ENCODE results near the gene FREM1. TPM values are rescaled to one million over a fixed set of nuclear protein-coding genes. Genes with fewer than 3 reads are reported as not detected.

FREM1 gene
- total RNA-seq, 1 donor from 2014 or later: 0.85 TPM

DNA sequence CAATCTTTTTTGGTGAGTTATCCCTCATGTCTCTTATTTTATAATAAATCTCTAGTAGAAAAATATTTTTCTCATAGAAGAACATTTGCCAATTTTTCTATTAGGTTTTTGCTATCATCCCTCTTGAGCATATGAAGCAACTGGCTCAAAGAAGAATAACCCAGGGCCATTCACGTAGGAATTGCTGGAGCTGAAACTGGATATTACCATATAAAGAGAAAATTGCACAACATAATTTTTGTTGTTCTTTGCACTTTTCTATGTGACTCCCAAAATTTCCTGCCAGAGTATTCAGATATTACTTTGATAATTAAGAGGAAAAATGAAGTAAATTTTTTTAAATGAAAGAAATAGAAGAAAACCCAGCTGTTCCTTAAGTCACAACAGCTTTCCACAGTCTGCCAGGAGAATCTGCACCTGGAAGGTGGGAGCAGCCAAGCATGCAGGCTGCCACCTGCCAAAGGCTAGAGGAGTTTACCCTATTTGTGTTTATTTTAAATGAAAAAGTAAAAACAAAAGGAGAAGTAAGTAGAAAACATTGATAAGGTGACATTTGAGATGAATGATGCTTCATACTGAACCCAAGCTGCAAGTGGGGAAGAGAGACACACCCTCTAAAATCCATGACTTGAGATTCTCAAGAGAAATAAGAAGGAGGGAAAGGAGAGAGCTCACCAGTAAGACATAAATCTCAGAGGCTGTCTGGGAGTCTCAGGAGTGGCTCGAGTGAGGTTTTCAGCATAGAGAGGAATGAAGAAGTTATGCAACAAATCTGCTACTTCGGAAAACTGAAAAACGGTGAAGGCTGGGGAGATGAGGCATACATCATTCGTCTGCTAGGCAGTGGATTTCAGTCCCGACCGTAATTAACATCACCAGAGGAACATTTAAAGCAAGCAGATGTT, 31.5 kb upstream of the FREM1 start:
- no peak overlapping the region for H3K27ac ChIP-seq
- intact Hi-C loops (cut with DNase I): no loop called here
- no peak for DNase-seq (ENCODE audit: low spot score in 2 of 2)
- no peaks in the 10 kb centered on the region for H3K36me3 ChIP-seq
- TF ChIP-seq, protein P1, sequence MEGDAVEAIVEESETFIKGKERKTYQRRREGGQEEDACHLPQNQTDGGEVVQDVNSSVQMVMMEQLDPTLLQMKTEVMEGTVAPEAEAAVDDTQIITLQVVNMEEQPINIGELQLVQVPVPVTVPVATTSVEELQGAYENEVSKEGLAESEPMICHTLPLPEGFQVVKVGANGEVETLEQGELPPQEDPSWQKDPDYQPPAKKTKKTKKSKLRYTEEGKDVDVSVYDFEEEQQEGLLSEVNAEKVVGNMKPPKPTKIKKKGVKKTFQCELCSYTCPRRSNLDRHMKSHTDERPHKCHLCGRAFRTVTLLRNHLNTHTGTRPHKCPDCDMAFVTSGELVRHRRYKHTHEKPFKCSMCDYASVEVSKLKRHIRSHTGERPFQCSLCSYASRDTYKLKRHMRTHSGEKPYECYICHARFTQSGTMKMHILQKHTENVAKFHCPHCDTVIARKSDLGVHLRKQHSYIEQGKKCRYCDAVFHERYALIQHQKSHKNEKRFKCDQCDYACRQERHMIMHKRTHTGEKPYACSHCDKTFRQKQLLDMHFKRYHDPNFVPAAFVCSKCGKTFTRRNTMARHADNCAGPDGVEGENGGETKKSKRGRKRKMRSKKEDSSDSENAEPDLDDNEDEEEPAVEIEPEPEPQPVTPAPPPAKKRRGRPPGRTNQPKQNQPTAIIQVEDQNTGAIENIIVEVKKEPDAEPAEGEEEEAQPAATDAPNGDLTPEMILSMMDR (IDR thresholded peaks at IDR 0.05): no peak
- H3K4me3 ChIP-seq: no peak overlapping the region
- no peaks in the 10 kb centered on the region for H3K4me1 ChIP-seq
- no peaks in the 10 kb centered on the region for H3K9me3 ChIP-seq
- no peaks in the 10 kb centered on the region for H3K27me3 ChIP-seq

DNA sequence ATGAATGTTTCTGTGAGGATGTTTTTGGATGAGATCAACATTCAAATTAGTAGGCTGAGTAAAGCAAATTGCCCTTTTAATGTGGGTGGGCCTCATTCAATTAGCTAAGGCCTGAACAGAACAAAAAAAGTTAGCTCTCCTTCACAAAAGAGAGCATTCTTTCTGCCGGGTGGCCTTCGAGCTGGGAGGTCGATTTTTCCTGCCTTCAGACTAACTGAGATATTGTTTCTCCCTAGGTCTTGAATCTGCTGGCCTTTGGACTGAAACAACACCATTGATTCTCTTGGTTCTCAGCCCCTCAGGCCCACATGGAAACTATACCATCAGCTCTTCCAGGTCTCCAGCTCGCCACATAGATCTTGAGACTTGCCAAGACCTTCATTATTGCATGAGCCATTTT, 29.1 kb upstream of the FREM1 start:
- no peak overlapping the region for H3K4me3 ChIP-seq
- intact Hi-C loops (cut with DNase I): no loop called here
- DNase-seq (ENCODE audit: low spot score in 2 of 2): no peak
- TF ChIP-seq, protein P1 (IDR thresholded peaks at IDR 0.05): no peak
- H3K4me1 ChIP-seq: no peaks in the 10 kb centered on the region
- no peak overlapping the region for H3K27ac ChIP-seq
- no peaks in the 10 kb centered on the region for H3K9me3 ChIP-seq
- H3K27me3 ChIP-seq: no peaks in the 10 kb centered on the region
- no peaks in the 10 kb centered on the region for H3K36me3 ChIP-seq

DNA sequence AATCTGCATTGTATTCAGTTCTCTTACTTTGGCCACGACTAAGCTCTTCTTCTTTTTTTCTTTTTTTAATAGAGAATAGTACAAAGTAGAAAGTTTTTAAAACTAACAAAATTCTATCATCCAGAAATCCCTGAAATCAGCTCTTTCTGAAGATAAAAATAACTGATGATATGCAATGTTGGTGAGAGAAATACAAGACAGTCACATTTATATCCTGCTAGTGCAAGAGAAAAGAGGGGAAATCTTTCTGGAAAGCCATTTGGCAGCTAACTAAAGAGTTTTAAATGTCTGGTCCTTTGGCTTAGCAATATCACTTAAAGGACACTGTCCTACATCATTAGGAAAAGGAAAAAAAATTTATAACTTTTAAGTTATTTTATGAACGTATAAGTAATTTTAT, 27.0 kb upstream of the FREM1 start:
- no peak overlapping the region for H3K27ac ChIP-seq
- intact Hi-C loops (cut with DNase I): no loop called here

DNA sequence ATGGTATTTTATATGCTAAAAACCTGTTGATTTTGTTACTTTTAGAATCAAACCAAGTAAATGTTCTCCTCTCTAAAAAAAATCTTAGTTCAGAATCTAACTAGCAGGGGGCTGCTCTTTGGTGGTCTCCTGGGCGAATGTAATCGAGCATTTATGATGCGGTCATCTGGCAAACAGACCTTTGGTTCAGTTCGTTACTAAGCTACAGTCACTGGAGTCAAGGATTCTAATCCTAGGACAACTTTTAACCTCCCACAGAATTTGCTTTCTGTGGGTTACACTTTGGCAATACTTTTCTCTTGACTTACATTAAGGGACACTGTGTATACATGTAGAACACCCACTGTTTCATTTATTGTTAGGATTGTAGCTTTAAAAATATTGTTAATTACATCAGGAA, 26.3 kb upstream of the FREM1 start:
- TF ChIP-seq, protein P1 (IDR thresholded peaks at IDR 0.05): no peak
- DNase-seq (ENCODE audit: low spot score in 2 of 2): no peak
- Histone ChIP-seq H3K27me3 (no peaks in the 10 kb centered on the region), H3K4me3 (no peak overlapping the region), H3K9me3 (no peaks in the 10 kb centered on the region), H3K36me3 (no peaks in the 10 kb centered on the region), H3K27ac (no peak overlapping the region), H3K4me1 (no peaks in the 10 kb centered on the region)
- intact Hi-C loops (cut with DNase I): no loop called here

More for the DNA sequence above, 27.0 kb upstream of the FREM1 start:
- H3K27me3 ChIP-seq: no peaks in the 10 kb centered on the region
- no peak for DNase-seq (ENCODE audit: low spot score in 2 of 2)
- TF ChIP-seq, protein P1 (IDR thresholded peaks at IDR 0.05): no peak
- H3K4me1 ChIP-seq: no peaks in the 10 kb centered on the region
- no peak overlapping the region for H3K4me3 ChIP-seq
- H3K36me3 ChIP-seq: no peaks in the 10 kb centered on the region
- no peaks in the 10 kb centered on the region for H3K9me3 ChIP-seq

DNA sequence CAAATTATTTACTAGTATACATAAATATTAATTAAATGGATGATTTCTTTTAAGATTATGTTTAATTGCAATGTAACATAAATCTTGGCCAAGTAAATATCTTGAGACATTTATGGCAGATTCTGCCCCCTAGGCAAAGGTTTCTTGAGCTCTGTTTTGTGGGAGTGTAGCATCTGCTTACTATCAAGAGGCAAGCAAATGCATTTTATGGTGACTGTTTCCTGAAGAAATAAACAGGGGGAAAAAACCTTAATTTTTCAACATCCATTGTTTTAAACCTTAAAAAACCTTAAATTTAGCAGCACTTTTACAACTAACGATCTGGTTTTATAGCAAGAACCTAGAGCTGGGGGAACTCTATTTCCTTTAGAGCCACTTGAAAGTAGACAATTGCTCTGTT, 25.7 kb upstream of the FREM1 start:
- Histone ChIP-seq H3K9me3 (no peaks in the 10 kb centered on the region), H3K4me3 (no peak overlapping the region), H3K27ac (no peak overlapping the region), H3K27me3 (no peaks in the 10 kb centered on the region), H3K4me1 (no peaks in the 10 kb centered on the region), H3K36me3 (no peaks in the 10 kb centered on the region)
- intact Hi-C loops (cut with DNase I): no loop called here
- TF ChIP-seq, protein P1 (IDR thresholded peaks at IDR 0.05): no peak
- DNase-seq (ENCODE audit: low spot score in 2 of 2): no peak

Data from ascending aorta (tissue), 2 donors.